ENCODE results near the gene TGFBI.

The TGFBI gene

DNA sequence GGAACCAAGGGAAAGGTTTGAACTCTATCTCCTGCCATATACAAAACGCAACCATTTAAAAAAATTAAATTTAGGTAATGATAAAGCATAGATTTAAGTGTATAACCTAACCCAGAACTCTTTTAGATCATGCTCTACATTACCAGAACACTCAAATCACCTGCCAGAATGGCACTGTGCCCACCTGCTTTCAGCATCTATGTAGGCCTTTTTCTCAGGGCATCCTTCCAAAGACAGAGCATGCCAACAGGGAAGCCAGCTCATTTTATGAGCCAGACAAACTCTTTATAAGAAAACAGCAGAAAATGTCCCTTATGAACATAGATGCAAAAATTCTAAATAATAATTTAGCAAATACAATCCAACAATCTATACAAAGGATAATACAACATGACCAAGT is 55.9 kb downstream of the TGFBI start:
- Histone ChIP-seq H3K79me2 (ENCODE audit: control insufficient read depth, low read length) (no peaks in the 10 kb centered on the region), H3F3A (ENCODE audit: control insufficient read depth, insufficient read depth) (no peaks in the 10 kb centered on the region)
- no peak for TF ChIP-seq EZH2phosphoT487 (IDR thresholded peaks at IDR 0.05; ENCODE audit: borderline replicate concordance, low read length)
- TF ChIP-seq, protein P1, sequence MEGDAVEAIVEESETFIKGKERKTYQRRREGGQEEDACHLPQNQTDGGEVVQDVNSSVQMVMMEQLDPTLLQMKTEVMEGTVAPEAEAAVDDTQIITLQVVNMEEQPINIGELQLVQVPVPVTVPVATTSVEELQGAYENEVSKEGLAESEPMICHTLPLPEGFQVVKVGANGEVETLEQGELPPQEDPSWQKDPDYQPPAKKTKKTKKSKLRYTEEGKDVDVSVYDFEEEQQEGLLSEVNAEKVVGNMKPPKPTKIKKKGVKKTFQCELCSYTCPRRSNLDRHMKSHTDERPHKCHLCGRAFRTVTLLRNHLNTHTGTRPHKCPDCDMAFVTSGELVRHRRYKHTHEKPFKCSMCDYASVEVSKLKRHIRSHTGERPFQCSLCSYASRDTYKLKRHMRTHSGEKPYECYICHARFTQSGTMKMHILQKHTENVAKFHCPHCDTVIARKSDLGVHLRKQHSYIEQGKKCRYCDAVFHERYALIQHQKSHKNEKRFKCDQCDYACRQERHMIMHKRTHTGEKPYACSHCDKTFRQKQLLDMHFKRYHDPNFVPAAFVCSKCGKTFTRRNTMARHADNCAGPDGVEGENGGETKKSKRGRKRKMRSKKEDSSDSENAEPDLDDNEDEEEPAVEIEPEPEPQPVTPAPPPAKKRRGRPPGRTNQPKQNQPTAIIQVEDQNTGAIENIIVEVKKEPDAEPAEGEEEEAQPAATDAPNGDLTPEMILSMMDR (IDR thresholded peaks at IDR 0.05; ENCODE audit: low read depth, low read length, poor library complexity, severe bottlenecking): no peak

DNA sequence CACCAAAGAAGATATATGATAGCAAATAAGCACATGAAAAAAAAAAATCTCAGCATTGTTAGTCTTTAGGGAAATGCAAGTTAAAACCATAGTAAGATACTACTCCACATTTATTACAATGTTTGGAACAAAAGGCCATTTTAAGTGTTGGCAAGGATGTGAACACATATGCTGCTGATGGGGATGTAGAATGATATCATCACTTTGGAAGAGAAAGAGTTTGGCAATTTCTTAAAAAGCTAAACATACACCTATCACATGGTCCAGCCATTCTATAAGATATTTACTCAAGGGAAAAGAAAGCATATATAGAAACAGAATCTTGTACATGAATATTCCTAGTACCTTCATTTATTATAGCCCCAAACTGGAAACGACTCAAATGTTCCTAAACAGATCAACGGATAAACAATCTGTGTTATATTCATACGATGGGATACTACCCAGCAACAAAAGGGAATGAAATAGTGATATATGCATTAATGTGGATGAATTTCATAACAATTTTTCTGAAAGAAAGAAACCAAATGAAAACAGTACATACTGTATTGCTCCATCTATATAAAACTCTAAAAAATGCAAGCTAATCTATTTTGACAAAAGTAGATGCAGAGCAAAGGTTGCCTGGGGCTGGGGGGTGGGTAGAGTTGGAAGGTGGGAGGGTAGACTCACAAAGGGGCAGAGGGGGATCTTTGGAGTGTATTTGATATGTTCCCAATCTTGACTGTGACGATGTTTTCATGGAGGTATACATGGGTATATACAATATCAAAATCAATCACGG is 58.2 kb downstream of the TGFBI start:
- Histone ChIP-seq H3K79me2 (ENCODE audit: control insufficient read depth, low read length) (no peaks in the 10 kb centered on the region), H3F3A (ENCODE audit: control insufficient read depth, insufficient read depth) (no peaks in the 10 kb centered on the region), H3K9me3 (ENCODE audit: control insufficient read depth, insufficient read depth, low read length) (no peaks in the 10 kb centered on the region), H3K27me3 (ENCODE audit: control insufficient read depth, low read length) (no peaks in the 10 kb centered on the region), H4K20me1 (ENCODE audit: control insufficient read depth, insufficient read depth, low read depth, low read length) (no peaks in the 10 kb centered on the region), H3K36me3 (ENCODE audit: control insufficient read depth, low read length) (no peaks in the 10 kb centered on the region), H3K4me2 (ENCODE audit: low read length) (no peak overlapping the region), H3K4me3 (ENCODE audit: low read length) (no peak overlapping the region), H3K4me1 (ENCODE audit: control insufficient read depth, low read length) (peaks cover 10% of the 10 kb centered on the region), H3K27ac (ENCODE audit: low read depth, low read length) (no peak overlapping the region), H3K9me2 (replicated peaks; ENCODE audit: control insufficient read depth, low read length) (no peaks in the 10 kb centered on the region)
- TF ChIP-seq, protein P1 (IDR thresholded peaks at IDR 0.05; ENCODE audit: low read depth, low read length, poor library complexity, severe bottlenecking): no peak
- no peak for TF ChIP-seq EZH2phosphoT487 (IDR thresholded peaks at IDR 0.05; ENCODE audit: borderline replicate concordance, low read length)

More for the DNA sequence above, 55.9 kb downstream of the TGFBI start:
- H3K27ac ChIP-seq (ENCODE audit: low read depth, low read length): no peak overlapping the region
- H3K9me2 ChIP-seq (replicated peaks; ENCODE audit: control insufficient read depth, low read length): no peaks in the 10 kb centered on the region
- H4K20me1 ChIP-seq (ENCODE audit: control insufficient read depth, insufficient read depth, low read depth, low read length): no peaks in the 10 kb centered on the region
- no peaks in the 10 kb centered on the region for H3K36me3 ChIP-seq (ENCODE audit: control insufficient read depth, low read length)
- no peaks in the 10 kb centered on the region for H3K27me3 ChIP-seq (ENCODE audit: control insufficient read depth, low read length)
- H3K4me3 ChIP-seq (ENCODE audit: low read length): no peak overlapping the region
- H3K4me1 ChIP-seq (ENCODE audit: control insufficient read depth, low read length): peaks cover 33% of the 10 kb centered on the region
- H3K4me2 ChIP-seq (ENCODE audit: low read length): no peak overlapping the region
- H3K9me3 ChIP-seq (ENCODE audit: control insufficient read depth, insufficient read depth, low read length): no peaks in the 10 kb centered on the region

DNA sequence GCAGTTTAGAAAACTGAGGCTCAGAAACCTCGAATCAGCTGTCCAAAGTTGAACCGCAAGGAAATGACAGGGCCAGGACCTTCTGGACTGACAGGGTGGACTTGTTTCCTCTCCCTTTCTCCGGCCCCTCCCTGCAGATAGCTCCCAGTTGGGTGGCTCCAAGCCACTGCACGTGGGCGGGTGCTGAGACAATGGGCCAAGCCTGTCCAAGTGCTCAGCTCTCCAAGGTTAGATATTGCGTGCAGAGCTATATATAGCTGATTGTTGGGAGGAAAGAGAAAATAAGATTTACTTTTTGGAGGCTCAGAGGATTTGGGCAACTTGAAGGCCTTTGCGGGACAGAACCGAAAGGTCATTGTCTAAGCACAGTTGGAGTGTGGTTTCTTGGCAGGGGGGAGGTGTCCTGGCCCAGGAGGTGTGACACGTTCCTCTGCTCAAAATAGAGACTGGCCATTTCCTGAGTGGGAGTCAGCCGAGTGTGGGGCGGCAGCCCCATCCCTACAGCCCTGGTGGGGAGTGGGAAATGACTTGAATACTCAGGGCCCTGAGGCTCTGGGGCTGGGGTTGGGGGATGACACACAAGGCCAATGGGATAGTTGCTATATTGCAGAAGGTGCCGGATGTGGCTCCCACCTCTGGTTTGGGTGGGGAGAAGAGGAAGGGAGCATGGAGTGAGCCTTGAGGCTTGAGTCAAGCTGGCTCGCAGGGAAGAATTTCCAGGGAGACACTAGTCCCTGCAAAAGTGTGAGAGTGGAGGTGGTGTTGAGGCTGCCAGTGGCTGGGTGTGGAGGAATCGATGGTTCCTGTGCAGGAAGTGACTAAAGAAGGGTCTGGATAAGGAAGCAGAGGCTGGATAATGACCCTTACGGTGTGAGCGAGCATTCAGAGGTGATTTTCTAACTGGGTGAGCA is 59.4 kb downstream of the TGFBI start:
- TF ChIP-seq EZH2phosphoT487 (IDR thresholded peaks at IDR 0.05; ENCODE audit: borderline replicate concordance, low read length): no peak
- TF ChIP-seq, protein P1 (IDR thresholded peaks at IDR 0.05; ENCODE audit: low read depth, low read length, poor library complexity, severe bottlenecking): no peak
- Histone ChIP-seq H3K4me3 (ENCODE audit: low read length) (no peak overlapping the region), H3K9me3 (ENCODE audit: control insufficient read depth, insufficient read depth, low read length) (no peaks in the 10 kb centered on the region), H3K4me1 (ENCODE audit: control insufficient read depth, low read length) (no peaks in the 10 kb centered on the region; the same call in 1 of the 2 replicates), H4K20me1 (ENCODE audit: control insufficient read depth, insufficient read depth, low read depth, low read length) (no peaks in the 10 kb centered on the region), H3K27ac (ENCODE audit: low read depth, low read length) (no peak overlapping the region), H3K27me3 (ENCODE audit: control insufficient read depth, low read length) (no peaks in the 10 kb centered on the region), H3F3A (ENCODE audit: control insufficient read depth, insufficient read depth) (no peaks in the 10 kb centered on the region), H3K36me3 (ENCODE audit: control insufficient read depth, low read length) (no peaks in the 10 kb centered on the region), H3K79me2 (ENCODE audit: control insufficient read depth, low read length) (no peaks in the 10 kb centered on the region), H3K9me2 (replicated peaks; ENCODE audit: control insufficient read depth, low read length) (no peaks in the 10 kb centered on the region), H3K4me2 (ENCODE audit: low read length) (no peak overlapping the region)

Data from DOHH2 (cell line).